IMR-90 (cell line): Measurements from ENCODE around the gene C1QTNF7.

Experiments used
- CHD1 ChIP-seq: IDR thresholded peaks from 2 replicates; pipeline ENCODE4 v1.6.1; 2012; ENCODE audit warnings: low read depth, low read length, improper control_type of control experiment
- NFE2L2 ChIP-seq: fragments of 150-350 bp; IDR thresholded peaks from 2 replicates; pipeline ENCODE4 v1.6.1; 2016; ENCODE audit warnings: low read depth, mild to moderate bottlenecking, low read length
- POLR2A ChIP-seq: IDR thresholded peaks from 2 replicates; pipeline ENCODE4 v1.6.1; 2012; ENCODE audit warnings: mild to moderate bottlenecking, low read depth, low read length
- RCOR1 ChIP-seq: IDR thresholded peaks from 2 replicates; pipeline ENCODE4 v1.6.1; 2012; ENCODE audit warnings: mild to moderate bottlenecking, low read length, improper control_type of control experiment; ENCODE audit not compliant: insufficient replicate concordance
- SMC3 ChIP-seq: fragments of 150-350 bp; IDR thresholded peaks from 2 replicates; pipeline ENCODE4 v1.6.1; 2016; ENCODE audit warnings: low read depth, mild to moderate bottlenecking, antibody characterized with exemption, low read length, moderate library complexity
- TF ChIP-seq, protein P1 (sequence below): conservative IDR thresholded peaks from 2 replicates; pipeline ENCODE4 v1.5.1; 2012; ENCODE audit warnings: mild to moderate bottlenecking, low read depth, low read length, improper control_type of control experiment
- TF ChIP-seq, protein P2 (sequence below): fragments of 150-350 bp; IDR thresholded peaks from 2 replicates; pipeline ENCODE4 v1.6.1; 2016; ENCODE audit warnings: low read depth, mild to moderate bottlenecking, low read length, moderate library complexity, borderline replicate concordance

DNA sequence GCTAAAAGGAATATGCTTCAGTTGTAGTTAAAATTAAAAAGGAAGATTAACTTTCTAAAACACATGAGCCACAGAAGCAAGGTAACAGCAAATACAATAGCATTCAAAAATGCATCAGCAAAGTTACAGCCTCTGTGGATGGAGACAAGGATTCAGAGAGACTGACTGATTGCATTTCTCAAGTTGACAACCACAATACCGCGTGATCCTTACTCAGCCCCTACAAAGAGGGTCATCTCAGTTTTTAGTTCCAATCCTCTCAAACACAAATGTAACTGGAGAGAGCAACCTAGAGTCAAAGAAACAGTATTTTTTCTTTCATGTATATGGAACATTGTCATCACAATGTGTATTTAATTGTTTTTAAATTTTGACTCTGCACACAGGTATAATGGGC, 14.2 kb upstream of the C1QTNF7 start:
- TF ChIP-seq, protein P1, sequence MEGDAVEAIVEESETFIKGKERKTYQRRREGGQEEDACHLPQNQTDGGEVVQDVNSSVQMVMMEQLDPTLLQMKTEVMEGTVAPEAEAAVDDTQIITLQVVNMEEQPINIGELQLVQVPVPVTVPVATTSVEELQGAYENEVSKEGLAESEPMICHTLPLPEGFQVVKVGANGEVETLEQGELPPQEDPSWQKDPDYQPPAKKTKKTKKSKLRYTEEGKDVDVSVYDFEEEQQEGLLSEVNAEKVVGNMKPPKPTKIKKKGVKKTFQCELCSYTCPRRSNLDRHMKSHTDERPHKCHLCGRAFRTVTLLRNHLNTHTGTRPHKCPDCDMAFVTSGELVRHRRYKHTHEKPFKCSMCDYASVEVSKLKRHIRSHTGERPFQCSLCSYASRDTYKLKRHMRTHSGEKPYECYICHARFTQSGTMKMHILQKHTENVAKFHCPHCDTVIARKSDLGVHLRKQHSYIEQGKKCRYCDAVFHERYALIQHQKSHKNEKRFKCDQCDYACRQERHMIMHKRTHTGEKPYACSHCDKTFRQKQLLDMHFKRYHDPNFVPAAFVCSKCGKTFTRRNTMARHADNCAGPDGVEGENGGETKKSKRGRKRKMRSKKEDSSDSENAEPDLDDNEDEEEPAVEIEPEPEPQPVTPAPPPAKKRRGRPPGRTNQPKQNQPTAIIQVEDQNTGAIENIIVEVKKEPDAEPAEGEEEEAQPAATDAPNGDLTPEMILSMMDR, result no peak
- TF ChIP-seq POLR2A (no peak), NFE2L2 (no peak), RCOR1 (no peak), CHD1 (no peak), SMC3 (no peak)
- TF ChIP-seq, protein P2, sequence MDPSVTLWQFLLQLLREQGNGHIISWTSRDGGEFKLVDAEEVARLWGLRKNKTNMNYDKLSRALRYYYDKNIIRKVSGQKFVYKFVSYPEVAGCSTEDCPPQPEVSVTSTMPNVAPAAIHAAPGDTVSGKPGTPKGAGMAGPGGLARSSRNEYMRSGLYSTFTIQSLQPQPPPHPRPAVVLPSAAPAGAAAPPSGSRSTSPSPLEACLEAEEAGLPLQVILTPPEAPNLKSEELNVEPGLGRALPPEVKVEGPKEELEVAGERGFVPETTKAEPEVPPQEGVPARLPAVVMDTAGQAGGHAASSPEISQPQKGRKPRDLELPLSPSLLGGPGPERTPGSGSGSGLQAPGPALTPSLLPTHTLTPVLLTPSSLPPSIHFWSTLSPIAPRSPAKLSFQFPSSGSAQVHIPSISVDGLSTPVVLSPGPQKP, result no peak
